Measurements from ENCODE around the gene CD93.

CD93 gene

GRCh38 chr20:23085436-23086055, 578 bp downstream of the CD93 start:
- H3K36me3 ChIP-seq (ENCODE audit: control insufficient read depth, insufficient read depth, low read length): no peaks in the 10 kb centered on the region
- no peaks in the 10 kb centered on the region for H3K27me3 ChIP-seq (ENCODE audit: control insufficient read depth, insufficient read depth, low read length)
- no peaks in the 10 kb centered on the region for H3K9me3 ChIP-seq (ENCODE audit: control insufficient read depth, insufficient read depth, low read length)
- H3K9ac ChIP-seq (ENCODE audit: low read depth, low read length): no peak overlapping the region
- no peak overlapping the region for H3K4me3 ChIP-seq (ENCODE audit: low read depth, low read length)
- peaks cover 4% of the 10 kb centered on the region for H3K4me1 ChIP-seq (ENCODE audit: control insufficient read depth, insufficient read depth, low read length)

- Histone ChIP-seq H3K9me3 (ENCODE audit: control insufficient read depth, insufficient read depth, low read length) (no peaks in the 10 kb centered on the region), H3K4me3 (ENCODE audit: low read depth, low read length) (no peak overlapping the region), H3K4me1 (ENCODE audit: control insufficient read depth, insufficient read depth, low read length) (peaks cover 4% of the 10 kb centered on the region), H3K9ac (ENCODE audit: low read depth, low read length) (no peak overlapping the region), H3K36me3 (ENCODE audit: control insufficient read depth, insufficient read depth, low read length) (no peaks in the 10 kb centered on the region), H3K27me3 (ENCODE audit: control insufficient read depth, insufficient read depth, low read length) (no peaks in the 10 kb centered on the region)
These were observed 1.2 kb downstream of the CD93 start for GRCh38 chr20:23084845-23085365.

GRCh38 chr20:23084282-23084844, 1.8 kb downstream of the CD93 start:
- no peaks in the 10 kb centered on the region for H3K27me3 ChIP-seq (ENCODE audit: control insufficient read depth, insufficient read depth, low read length)
- peaks cover 4% of the 10 kb centered on the region for H3K4me1 ChIP-seq (ENCODE audit: control insufficient read depth, insufficient read depth, low read length)
- no peak overlapping the region for H3K9ac ChIP-seq (ENCODE audit: low read depth, low read length)
- H3K4me3 ChIP-seq (ENCODE audit: low read depth, low read length): no peak overlapping the region
- no peaks in the 10 kb centered on the region for H3K9me3 ChIP-seq (ENCODE audit: control insufficient read depth, insufficient read depth, low read length)
- H3K36me3 ChIP-seq (ENCODE audit: control insufficient read depth, insufficient read depth, low read length): no peaks in the 10 kb centered on the region

- H3K4me1 ChIP-seq (ENCODE audit: control insufficient read depth, insufficient read depth, low read length): peaks cover 4% of the 10 kb centered on the region
- H3K4me3 ChIP-seq (ENCODE audit: low read depth, low read length): no peak overlapping the region
- H3K36me3 ChIP-seq (ENCODE audit: control insufficient read depth, insufficient read depth, low read length): no peaks in the 10 kb centered on the region
- H3K9ac ChIP-seq (ENCODE audit: low read depth, low read length): no peak overlapping the region
- H3K27me3 ChIP-seq (ENCODE audit: control insufficient read depth, insufficient read depth, low read length): no peaks in the 10 kb centered on the region
- no peaks in the 10 kb centered on the region for H3K9me3 ChIP-seq (ENCODE audit: control insufficient read depth, insufficient read depth, low read length)
These were observed 2.4 kb downstream of the CD93 start for GRCh38 chr20:23083553-23084220.

GRCh38 chr20:23082846-23083552, 3.1 kb downstream of the CD93 start:
- H3K9ac ChIP-seq (ENCODE audit: low read depth, low read length): no peak overlapping the region
- peaks cover 4% of the 10 kb centered on the region for H3K4me1 ChIP-seq (ENCODE audit: control insufficient read depth, insufficient read depth, low read length)
- H3K27me3 ChIP-seq (ENCODE audit: control insufficient read depth, insufficient read depth, low read length): no peaks in the 10 kb centered on the region
- H3K9me3 ChIP-seq (ENCODE audit: control insufficient read depth, insufficient read depth, low read length): no peaks in the 10 kb centered on the region
- H3K36me3 ChIP-seq (ENCODE audit: control insufficient read depth, insufficient read depth, low read length): no peaks in the 10 kb centered on the region
- no peak overlapping the region for H3K4me3 ChIP-seq (ENCODE audit: low read depth, low read length)

GRCh38 chr20:23081263-23081819, 4.8 kb downstream of the CD93 start:
- H3K9me3 ChIP-seq (ENCODE audit: control insufficient read depth, insufficient read depth, low read length): no peaks in the 10 kb centered on the region

GRCh38 chr20:23080521-23080920, 5.6 kb downstream of the CD93 start:
- no peak overlapping the region for H3K9ac ChIP-seq (ENCODE audit: low read depth, low read length)

More at GRCh38 chr20:23081263-23081819, 4.8 kb downstream of the CD93 start:
- H3K9ac ChIP-seq (ENCODE audit: low read depth, low read length): no peak overlapping the region
- H3K4me3 ChIP-seq (ENCODE audit: low read depth, low read length): no peak overlapping the region
- no peaks in the 10 kb centered on the region for H3K36me3 ChIP-seq (ENCODE audit: control insufficient read depth, insufficient read depth, low read length)
- peaks cover 4% of the 10 kb centered on the region for H3K4me1 ChIP-seq (ENCODE audit: control insufficient read depth, insufficient read depth, low read length)
- no peaks in the 10 kb centered on the region for H3K27me3 ChIP-seq (ENCODE audit: control insufficient read depth, insufficient read depth, low read length)

GRCh38 chr20:23079926-23080325, 6.2 kb downstream of the CD93 start:
- Histone ChIP-seq H3K9me3 (ENCODE audit: control insufficient read depth, insufficient read depth, low read length) (no peaks in the 10 kb centered on the region), H3K4me3 (ENCODE audit: low read depth, low read length) (no peak overlapping the region), H3K4me1 (ENCODE audit: control insufficient read depth, insufficient read depth, low read length) (peaks cover 4% of the 10 kb centered on the region)

More at GRCh38 chr20:23080521-23080920, 5.6 kb downstream of the CD93 start:
- Histone ChIP-seq H3K4me3 (ENCODE audit: low read depth, low read length) (no peak overlapping the region), H3K27me3 (ENCODE audit: control insufficient read depth, insufficient read depth, low read length) (no peaks in the 10 kb centered on the region), H3K9me3 (ENCODE audit: control insufficient read depth, insufficient read depth, low read length) (no peaks in the 10 kb centered on the region), H3K4me1 (ENCODE audit: control insufficient read depth, insufficient read depth, low read length) (peaks cover 4% of the 10 kb centered on the region), H3K36me3 (ENCODE audit: control insufficient read depth, insufficient read depth, low read length) (no peaks in the 10 kb centered on the region)

GRCh38 chr20:23079016-23079351, 7.1 kb downstream of the CD93 start:
- H3K4me3 ChIP-seq (ENCODE audit: low read depth, low read length): no peak overlapping the region
- H3K27me3 ChIP-seq (ENCODE audit: control insufficient read depth, insufficient read depth, low read length): no peaks in the 10 kb centered on the region
- peaks cover 4% of the 10 kb centered on the region for H3K4me1 ChIP-seq (ENCODE audit: control insufficient read depth, insufficient read depth, low read length)
- no peaks in the 10 kb centered on the region for H3K36me3 ChIP-seq (ENCODE audit: control insufficient read depth, insufficient read depth, low read length)
- H3K9me3 ChIP-seq (ENCODE audit: control insufficient read depth, insufficient read depth, low read length): no peaks in the 10 kb centered on the region
- no peak overlapping the region for H3K9ac ChIP-seq (ENCODE audit: low read depth, low read length)

More at GRCh38 chr20:23079926-23080325, 6.2 kb downstream of the CD93 start:
- H3K36me3 ChIP-seq (ENCODE audit: control insufficient read depth, insufficient read depth, low read length): no peaks in the 10 kb centered on the region
- H3K27me3 ChIP-seq (ENCODE audit: control insufficient read depth, insufficient read depth, low read length): no peaks in the 10 kb centered on the region
- H3K9ac ChIP-seq (ENCODE audit: low read depth, low read length): no peak overlapping the region

GRCh38 chr20:23078351-23079015, 7.6 kb downstream of the CD93 start:
- Histone ChIP-seq H3K9me3 (ENCODE audit: control insufficient read depth, insufficient read depth, low read length) (no peaks in the 10 kb centered on the region), H3K36me3 (ENCODE audit: control insufficient read depth, insufficient read depth, low read length) (no peaks in the 10 kb centered on the region), H3K27me3 (ENCODE audit: control insufficient read depth, insufficient read depth, low read length) (no peaks in the 10 kb centered on the region), H3K4me1 (ENCODE audit: control insufficient read depth, insufficient read depth, low read length) (peaks cover 4% of the 10 kb centered on the region), H3K4me3 (ENCODE audit: low read depth, low read length) (no peak overlapping the region), H3K9ac (ENCODE audit: low read depth, low read length) (no peak overlapping the region)

GRCh38 chr20:23077277-23077676, 8.8 kb downstream of the CD93 start:
- Histone ChIP-seq H3K36me3 (ENCODE audit: control insufficient read depth, insufficient read depth, low read length) (no peaks in the 10 kb centered on the region), H3K9ac (ENCODE audit: low read depth, low read length) (no peak overlapping the region), H3K27me3 (ENCODE audit: control insufficient read depth, insufficient read depth, low read length) (no peaks in the 10 kb centered on the region), H3K4me3 (ENCODE audit: low read depth, low read length) (no peak overlapping the region), H3K4me1 (ENCODE audit: control insufficient read depth, insufficient read depth, low read length) (no peaks in the 10 kb centered on the region), H3K9me3 (ENCODE audit: control insufficient read depth, insufficient read depth, low read length) (no peaks in the 10 kb centered on the region)
